ENCODE results near the gene TENM3.

The TENM3 gene

GRCh38 chr4:182449186-182449929 is 206.2 kb downstream of the TENM3 start:
- DNase-seq (ENCODE audit: low read depth in 2 of 2), result no peak

DNA sequence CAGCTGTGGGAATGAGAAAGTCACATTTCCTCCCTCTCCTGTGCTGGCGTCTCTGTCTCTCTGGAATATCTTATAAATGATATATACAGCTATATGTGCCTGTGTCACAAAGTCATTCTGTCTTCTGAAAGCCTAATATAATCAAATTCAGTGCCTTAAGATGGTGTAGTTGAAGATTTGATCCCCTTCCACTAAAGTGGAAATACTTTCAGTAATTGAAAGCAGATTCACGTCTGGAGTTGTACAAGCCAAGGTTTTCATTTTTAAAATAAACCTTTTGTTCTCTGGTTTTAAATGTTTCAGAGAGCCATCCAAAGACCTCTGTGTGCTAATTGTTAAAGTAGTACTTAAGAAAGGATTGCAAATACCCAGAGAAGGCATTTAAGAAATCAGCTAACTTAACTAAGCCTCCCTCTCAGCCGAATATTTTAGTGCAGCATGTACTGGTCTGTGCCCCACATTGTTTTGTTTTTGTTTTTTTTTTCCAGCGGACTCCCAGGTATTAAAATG is 206.8 kb downstream of the TENM3 start:
- no peak for DNase-seq (ENCODE audit: low read depth in 2 of 2)

DNA sequence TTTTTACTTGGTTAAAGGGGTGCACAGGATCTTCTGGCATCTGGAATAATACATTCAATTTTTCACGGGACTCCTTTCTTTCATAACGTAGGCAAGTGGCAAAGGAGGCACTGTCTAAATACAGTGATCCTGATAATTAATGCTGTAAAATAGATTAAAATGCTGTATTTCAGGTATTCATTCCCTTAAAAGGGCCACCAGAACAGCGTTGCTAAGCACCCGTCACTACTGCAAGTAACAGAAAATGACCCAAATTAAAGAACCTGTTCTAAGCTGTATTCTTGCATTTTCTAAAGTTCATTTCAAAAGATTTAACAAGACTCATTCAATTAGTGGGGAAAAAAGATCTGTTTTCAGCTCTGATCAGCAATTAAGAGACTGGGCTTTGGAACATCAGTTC is 208.2 kb downstream of the TENM3 start:
- DNase-seq (ENCODE audit: low read depth in 2 of 2), result no peak

GRCh38 chr4:182453830-182454229 is 210.6 kb downstream of the TENM3 start:
- DNase-seq (ENCODE audit: low read depth in 2 of 2), result no peak

DNA sequence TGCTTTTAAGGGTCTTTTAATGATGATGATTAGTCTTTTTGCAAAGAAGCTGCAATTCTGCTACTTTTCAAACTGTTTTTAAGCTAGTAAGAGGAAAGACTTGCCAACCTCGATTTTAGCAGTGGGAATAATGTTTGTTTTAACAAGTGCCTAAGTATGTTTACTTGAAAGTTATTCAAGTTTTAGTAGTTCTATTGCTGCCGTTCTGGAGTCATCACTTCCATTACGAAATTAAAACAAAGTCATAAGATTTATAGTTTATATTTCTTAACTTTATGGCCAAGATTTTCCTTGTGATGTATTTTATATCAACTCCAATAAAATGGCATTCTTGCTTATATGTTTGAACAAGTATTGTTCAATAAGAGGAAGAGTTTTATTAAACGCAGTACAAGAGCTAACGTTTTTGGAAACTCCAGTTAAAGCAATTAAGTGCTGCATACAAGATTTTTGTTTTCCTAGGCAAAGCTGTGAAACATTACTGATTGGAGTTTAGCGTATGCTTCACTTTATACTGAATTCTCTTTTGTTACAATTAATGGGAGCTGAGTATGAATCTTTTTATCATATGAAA is 211.3 kb downstream of the TENM3 start:
- no peak for DNase-seq (ENCODE audit: low read depth in 2 of 2)

DNA sequence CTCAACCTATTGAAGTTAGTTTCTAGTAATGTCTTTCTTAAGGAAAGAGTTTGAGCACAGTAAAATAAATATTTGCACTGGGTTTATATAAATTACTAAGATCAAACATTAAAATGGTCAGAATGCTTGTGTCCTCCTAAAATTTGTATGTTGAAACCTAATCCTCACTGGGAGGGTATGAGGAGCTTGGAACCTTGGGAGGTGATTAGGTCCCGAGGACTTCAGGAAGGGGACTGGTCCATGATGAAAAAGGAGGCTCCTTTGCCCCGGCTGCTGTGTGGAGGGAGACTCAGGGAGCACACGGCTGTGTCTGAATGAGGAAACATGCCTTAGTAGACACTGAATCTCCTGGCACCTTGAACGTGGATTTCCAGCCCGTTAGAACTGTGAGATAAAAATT is 221.9 kb downstream of the TENM3 start:
- DNase-seq (ENCODE audit: low read depth in 2 of 2), result no peak

GRCh38 chr4:182465979-182466378 is 222.8 kb downstream of the TENM3 start:
- no peak for DNase-seq (ENCODE audit: low read depth in 2 of 2)

- DNase-seq (ENCODE audit: low read depth in 2 of 2), result no peak
Measured at GRCh38 chr4:182470215-182470614, 227.0 kb downstream of the TENM3 start.

GRCh38 chr4:182475539-182475938 is 232.3 kb downstream of the TENM3 start:
- DNase-seq (ENCODE audit: low read depth in 2 of 2), result no peak

GRCh38 chr4:182478475-182478874 is 235.3 kb downstream of the TENM3 start:
- no peak for DNase-seq (ENCODE audit: low read depth in 2 of 2)

- no peak for DNase-seq (ENCODE audit: low read depth in 2 of 2)
Measured at GRCh38 chr4:182483685-182484084, 240.5 kb downstream of the TENM3 start.

DNA sequence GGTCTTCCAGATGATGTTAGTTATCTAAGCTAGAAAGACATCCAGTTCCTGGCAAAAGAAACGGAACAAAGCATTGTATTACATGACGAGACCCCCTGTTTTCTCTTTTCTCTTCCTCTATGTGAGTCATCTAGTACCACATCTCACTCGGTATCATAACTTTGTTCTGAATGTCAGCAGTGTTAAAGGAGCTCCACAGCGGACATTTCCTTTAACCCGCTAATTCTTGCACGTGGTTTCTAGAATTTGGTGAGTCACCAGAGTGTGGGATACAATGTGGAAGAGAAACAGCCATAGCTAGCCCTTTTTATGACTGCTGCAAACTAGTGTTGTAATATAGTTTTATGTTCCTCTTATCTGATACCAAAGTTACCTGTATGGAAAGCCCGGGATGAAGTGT is 243.7 kb downstream of the TENM3 start:
- DNase-seq (ENCODE audit: low read depth in 2 of 2), result no peak

- DNase-seq (ENCODE audit: low read depth in 2 of 2), result no peak
Measured at GRCh38 chr4:182488896-182489295, 245.7 kb downstream of the TENM3 start.

DNA sequence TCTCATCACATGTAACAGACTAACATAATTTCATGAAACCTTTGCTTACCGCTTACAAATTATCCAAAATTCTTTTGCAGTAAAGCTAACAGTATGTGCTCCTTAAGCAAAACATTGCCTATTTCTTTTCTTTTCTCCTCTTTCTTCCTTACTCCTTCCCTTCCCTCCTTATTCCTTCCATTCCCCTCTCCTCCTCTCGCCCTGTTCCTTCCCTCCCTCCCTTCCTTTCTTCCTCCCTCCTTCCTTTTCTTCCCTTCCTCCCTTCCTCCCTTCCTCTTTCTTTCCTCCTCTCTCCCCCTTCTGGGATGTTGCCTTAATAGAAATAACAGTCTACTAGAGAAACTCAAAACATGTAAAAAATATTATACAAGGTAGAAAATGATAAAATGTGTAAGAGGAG is 246.4 kb downstream of the TENM3 start:
- DNase-seq (ENCODE audit: low read depth in 2 of 2), result no peak

DNA sequence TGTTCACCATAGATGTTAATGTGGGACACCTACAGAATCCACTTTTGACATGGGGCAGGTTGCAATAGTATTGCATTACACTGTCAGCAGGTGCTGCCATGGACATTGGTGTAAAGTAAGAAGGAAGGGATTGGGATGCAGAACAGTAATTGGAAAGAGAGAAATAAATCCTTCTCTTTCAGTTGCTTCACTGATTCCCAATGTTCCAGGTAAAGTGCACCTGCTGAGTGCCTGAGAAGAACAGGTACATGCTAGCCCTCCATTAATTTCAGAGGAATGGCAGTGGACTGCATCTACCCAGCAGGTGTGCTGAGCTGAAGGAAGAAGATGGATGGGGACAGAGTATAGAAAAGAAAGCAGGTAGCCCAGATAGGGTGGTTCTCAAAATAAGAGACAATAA is 248.5 kb downstream of the TENM3 start:
- no peak for DNase-seq (ENCODE audit: low read depth in 2 of 2)

- no peak for DNase-seq (ENCODE audit: low read depth in 2 of 2)
Measured at GRCh38 chr4:182492423-182492822, 249.2 kb downstream of the TENM3 start.

GRCh38 chr4:182493377-182493776 is 250.2 kb downstream of the TENM3 start:
- no peak for DNase-seq (ENCODE audit: low read depth in 2 of 2)

- DNase-seq (ENCODE audit: low read depth in 2 of 2), result no peak
Measured at GRCh38 chr4:182494103-182494502, 250.9 kb downstream of the TENM3 start.

DNA sequence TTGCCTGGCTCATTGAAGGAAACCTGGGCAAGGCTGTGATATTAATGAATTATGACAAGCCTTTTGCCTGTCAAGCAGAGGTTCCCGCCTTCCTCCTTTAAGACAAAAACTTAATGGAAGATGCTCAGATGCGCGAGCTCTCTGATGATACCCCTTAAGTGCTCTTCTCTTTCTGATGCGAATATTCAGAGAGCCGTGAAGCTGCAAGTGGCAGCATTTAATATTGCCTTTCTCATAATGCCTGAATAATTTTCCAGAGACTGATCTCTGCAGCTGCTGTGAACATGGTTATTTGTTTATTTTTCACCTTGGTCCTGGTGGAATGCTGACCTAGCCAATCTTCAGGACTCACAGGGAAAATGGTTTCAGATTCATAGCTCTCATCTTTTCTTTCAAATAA is 251.8 kb downstream of the TENM3 start:
- no peak for DNase-seq (ENCODE audit: low read depth in 2 of 2)

- no peak for DNase-seq (ENCODE audit: low read depth in 2 of 2)
Measured at GRCh38 chr4:182495645-182496385, 252.6 kb downstream of the TENM3 start.

DNA sequence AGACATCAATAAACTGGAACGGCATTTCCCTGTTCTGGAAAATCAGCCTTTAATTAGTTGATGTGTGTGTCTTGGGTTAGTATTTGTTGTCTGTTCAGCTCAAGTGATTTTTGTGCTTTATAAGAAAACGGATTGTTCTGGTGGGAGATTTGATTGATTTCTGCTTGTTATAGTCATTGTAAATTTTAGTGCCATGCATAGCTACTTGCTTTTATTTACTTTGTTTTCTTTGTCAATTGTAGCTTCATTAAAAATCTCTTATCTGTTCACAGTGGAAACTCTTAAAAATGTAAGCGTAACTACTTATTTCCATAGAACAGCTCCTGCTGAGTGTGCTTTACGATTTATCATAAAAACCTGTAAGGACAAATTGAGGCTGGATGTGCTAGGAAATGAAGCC is 253.2 kb downstream of the TENM3 start:
- DNase-seq (ENCODE audit: low read depth in 2 of 2), result no peak

GRCh38 chr4:182502064-182502463 is 258.9 kb downstream of the TENM3 start:
- no peak for DNase-seq (ENCODE audit: low read depth in 2 of 2)

DNA sequence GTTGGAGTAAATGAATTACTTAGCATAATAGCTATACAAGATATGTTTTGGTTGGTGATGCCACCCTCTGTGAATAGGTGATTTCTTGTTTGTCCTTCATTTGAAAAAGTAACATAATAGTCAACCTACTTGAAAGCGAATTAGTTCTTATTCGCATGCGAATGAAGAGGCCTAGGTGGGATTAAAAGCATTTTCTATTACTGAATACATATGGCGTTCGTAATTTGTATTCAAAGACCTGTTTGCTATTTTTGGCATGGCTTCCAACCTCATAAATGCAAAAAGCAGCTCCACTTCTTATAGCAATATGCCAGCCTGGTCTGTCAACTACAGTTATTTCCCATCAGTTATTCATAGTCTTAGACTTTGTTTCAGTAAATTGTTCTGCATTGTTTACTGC is 261.3 kb downstream of the TENM3 start:
- no peak for DNase-seq (ENCODE audit: low read depth in 2 of 2)
